Ascending aorta (tissue), 2 donors: Measurements from ENCODE around the gene MAPT. TPM values are rescaled to one million over a fixed set of nuclear protein-coding genes. Genes with fewer than 3 reads are reported as not detected.

ENCODE experiments used
- DNase-seq, 2 donors: peaks; one replicate each; pipeline ENCODE4 v3.0.0-alpha.2; 2019; ENCODE audit warnings: low spot score in 2 of 2
- H3K27ac ChIP-seq, 2 donors: fragments of 200-600 bp; sonication (generic); one replicate each; pipeline ENCODE4 v1.5.1; 2016 to 2017; ENCODE audit warnings: mild to moderate bottlenecking in 1 of 2
- H3K27me3 ChIP-seq: fragments of 200-600 bp; sonication (generic); one replicate; pipeline ENCODE4 v1.5.1; 2017
- H3K36me3 ChIP-seq, 2 donors: fragments of 200-600 bp; sonication (generic); one replicate each; pipeline ENCODE4 v1.5.1; 2016
- H3K4me1 ChIP-seq, 2 donors: fragments of 200-600 bp; sonication (generic); one replicate each; pipeline ENCODE4 v1.5.1; 2016 to 2017; ENCODE audit warnings: mild to moderate bottlenecking in 1 of 2
- H3K4me3 ChIP-seq, 2 donors: fragments of 200-600 bp; sonication (generic); one replicate each; pipeline ENCODE4 v1.5.1; 2016 to 2017; ENCODE audit warnings: mild to moderate bottlenecking in 1 of 2
- H3K9me3 ChIP-seq, 2 donors: fragments of 200-600 bp; sonication (generic); one replicate each; pipeline ENCODE4 v1.5.1; 2016
- intact Hi-C: fragments of 100-400 bp; cut with DNase I; formaldehyde crosslinking; loops from one replicate; pipeline ENCODE4 v1.15.1; 2023
- total RNA-seq: library from RNA; depleted of rRNA; stranded (reverse); fragments of >200 nt; gene quantifications from one replicate; pipeline ENCODE4 v1.1.0, GENCODE V29; 2016
- TF ChIP-seq, protein P1 (sequence below), 3 experiments: fragments of 200-600 bp in 2 of 3; fragments of 450-650 bp in 1 of 3; sonication (generic) in 2 of 3; IDR thresholded peaks; one replicate each; pipeline ENCODE4 v1.5.1; 2016 to 2019; ENCODE audit warnings: antibody characterized with exemption in 3 of 3, mild to moderate bottlenecking in 1 of 3, moderate library complexity in 1 of 3

Gene MAPT
- total RNA-seq, 1 donor from 2014 or later, result 0.32 TPM

DNA sequence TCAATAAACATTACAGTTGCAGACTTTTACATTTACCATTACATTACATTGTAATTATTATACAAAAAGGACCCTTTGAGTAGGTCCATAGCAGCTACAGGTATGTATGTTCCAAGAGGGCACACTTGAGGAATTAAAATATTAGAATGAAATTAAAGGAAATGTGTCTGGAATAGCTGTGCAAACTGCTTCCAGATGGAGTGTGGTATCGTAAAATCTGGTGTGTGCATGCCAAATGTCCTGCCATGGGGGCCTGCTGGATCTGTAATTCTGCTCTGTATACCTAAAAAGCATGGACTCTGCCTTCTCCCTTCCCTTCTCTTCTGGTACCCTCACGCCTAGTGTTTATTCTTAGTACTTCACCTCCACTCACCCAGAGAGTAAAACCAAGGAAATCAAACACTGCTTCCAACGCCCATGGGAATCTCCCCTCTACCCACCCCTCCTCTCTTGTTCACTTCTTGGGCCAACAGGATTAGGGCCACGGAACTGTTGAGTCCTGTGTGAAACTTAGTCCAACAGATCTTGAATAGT lies 143.4 kb downstream of the MAPT start:
- no peaks in the 10 kb centered on the region for H3K4me1 ChIP-seq
- H3K27ac ChIP-seq, result no peak overlapping the region
- no peaks in the 10 kb centered on the region for H3K27me3 ChIP-seq
- TF ChIP-seq, protein P1, sequence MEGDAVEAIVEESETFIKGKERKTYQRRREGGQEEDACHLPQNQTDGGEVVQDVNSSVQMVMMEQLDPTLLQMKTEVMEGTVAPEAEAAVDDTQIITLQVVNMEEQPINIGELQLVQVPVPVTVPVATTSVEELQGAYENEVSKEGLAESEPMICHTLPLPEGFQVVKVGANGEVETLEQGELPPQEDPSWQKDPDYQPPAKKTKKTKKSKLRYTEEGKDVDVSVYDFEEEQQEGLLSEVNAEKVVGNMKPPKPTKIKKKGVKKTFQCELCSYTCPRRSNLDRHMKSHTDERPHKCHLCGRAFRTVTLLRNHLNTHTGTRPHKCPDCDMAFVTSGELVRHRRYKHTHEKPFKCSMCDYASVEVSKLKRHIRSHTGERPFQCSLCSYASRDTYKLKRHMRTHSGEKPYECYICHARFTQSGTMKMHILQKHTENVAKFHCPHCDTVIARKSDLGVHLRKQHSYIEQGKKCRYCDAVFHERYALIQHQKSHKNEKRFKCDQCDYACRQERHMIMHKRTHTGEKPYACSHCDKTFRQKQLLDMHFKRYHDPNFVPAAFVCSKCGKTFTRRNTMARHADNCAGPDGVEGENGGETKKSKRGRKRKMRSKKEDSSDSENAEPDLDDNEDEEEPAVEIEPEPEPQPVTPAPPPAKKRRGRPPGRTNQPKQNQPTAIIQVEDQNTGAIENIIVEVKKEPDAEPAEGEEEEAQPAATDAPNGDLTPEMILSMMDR (IDR thresholded peaks at IDR 0.05), result no peak
- H3K9me3 ChIP-seq, result no peaks in the 10 kb centered on the region
- no peak overlapping the region for H3K4me3 ChIP-seq
- intact Hi-C loops, result loop anchor here (5.0 kb wide), 1 partner anchor 230 kb away; no protein-coding TSS in a partner anchor
- no peak for DNase-seq
- H3K36me3 ChIP-seq, result peaks cover 65 to 79% of the 10 kb centered on the region in 2 donors

DNA sequence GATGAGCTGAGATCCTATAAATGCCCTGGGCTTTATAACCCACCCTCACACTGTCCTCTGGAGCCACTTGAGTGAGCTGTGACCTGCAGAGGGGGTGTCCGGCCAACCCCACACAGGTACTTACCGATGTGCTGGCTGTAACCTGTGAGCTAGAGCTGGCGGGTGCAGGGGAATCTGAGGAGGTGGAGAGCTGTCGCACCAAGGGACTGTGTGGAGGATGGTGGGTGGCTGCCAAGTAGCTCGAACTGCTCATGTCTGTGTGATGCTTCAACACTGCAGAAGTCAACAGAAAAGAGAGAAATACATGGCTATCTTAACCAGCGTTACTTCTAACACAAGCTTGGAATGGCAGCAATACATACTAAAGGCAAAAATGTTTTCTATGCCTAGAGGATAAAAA lies 144.1 kb downstream of the MAPT start:
- no peaks in the 10 kb centered on the region for H3K9me3 ChIP-seq
- intact Hi-C loops, result loop anchor here (5.0 kb wide), 1 partner anchor 229 kb away; no protein-coding TSS in a partner anchor
- no peaks in the 10 kb centered on the region for H3K27me3 ChIP-seq
- no peak overlapping the region for H3K4me3 ChIP-seq
- no peak for DNase-seq
- TF ChIP-seq, protein P1 (IDR thresholded peaks at IDR 0.05), result no peak
- no peaks in the 10 kb centered on the region for H3K4me1 ChIP-seq
- H3K36me3 ChIP-seq, result peaks cover 59 to 78% of the 10 kb centered on the region in 2 donors
- H3K27ac ChIP-seq, result no peak overlapping the region

DNA sequence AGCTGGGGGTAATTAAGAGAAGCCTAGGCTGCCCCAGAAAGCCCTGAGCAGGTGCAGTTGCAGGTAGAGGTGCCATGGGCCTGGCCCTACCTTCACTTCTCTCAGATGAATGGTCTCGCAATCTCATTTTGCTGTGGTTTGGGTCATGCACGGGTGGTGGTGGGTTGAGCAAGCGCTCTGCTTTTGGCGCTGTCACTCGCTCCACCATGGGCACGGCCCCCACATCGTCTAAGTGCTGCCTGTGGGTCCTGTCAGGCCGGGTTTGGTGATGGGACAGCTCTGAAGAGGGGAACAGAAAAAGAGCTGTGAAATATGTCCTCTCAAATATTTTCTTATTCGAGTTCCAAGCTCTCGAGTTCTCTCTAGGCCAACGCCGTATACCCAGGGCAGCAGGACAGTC lies 144.6 kb downstream of the MAPT start:
- no peaks in the 10 kb centered on the region for H3K9me3 ChIP-seq
- peaks cover 54 to 73% of the 10 kb centered on the region in 2 donors for H3K36me3 ChIP-seq
- H3K4me1 ChIP-seq, result peaks cover 0 to under 1% of the 10 kb centered on the region in 2 donors
- TF ChIP-seq, protein P1 (IDR thresholded peaks at IDR 0.05), result no peak
- H3K27ac ChIP-seq, result no peak overlapping the region
- H3K4me3 ChIP-seq, result no peak overlapping the region
- intact Hi-C loops, result loop anchor here (5.0 kb wide), 1 partner anchor 228 kb away; no protein-coding TSS in a partner anchor
- DNase-seq, result no peak
- no peaks in the 10 kb centered on the region for H3K27me3 ChIP-seq

DNA sequence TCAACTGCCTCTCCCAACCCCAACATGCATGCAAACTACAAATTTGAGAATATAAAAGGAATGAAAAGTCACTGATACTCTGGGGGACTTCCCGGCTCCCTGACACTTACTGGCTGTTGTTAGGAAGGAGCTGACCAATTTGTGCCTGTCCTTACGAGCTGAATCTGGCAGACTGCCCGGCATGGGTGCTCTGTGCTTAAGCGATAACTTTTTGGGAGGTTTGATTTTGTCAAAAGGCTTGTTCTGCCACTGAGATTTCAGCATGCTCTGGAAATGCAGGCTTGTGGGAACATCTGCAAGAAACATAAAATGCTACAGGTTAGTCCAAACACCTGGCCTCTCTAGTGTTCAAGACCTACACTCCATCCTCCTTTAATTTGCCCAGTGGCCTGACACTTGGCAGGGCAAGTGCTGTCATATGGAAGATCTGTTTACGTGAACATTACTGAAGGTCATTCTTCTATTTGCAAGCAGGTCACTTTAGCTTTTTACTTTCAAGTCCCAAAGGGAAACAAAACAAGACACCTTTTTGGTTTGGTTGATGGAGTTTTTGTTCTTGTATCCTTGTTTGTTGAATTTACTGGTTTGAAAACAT lies 145.3 kb downstream of the MAPT start:
- TF ChIP-seq, protein P1 (IDR thresholded peaks at IDR 0.05), result no peak
- no peaks in the 10 kb centered on the region for H3K9me3 ChIP-seq
- peaks cover 46 to 66% of the 10 kb centered on the region in 2 donors for H3K36me3 ChIP-seq
- no peak overlapping the region for H3K4me3 ChIP-seq
- H3K27ac ChIP-seq, result no peak overlapping the region
- intact Hi-C loops, result loop anchor here (5.0 kb wide), 2 partner anchors 37 to 228 kb away; no protein-coding TSS in a partner anchor
- H3K4me1 ChIP-seq, result peaks cover 0 to 4% of the 10 kb centered on the region in 2 donors
- no peak for DNase-seq
- no peaks in the 10 kb centered on the region for H3K27me3 ChIP-seq

DNA sequence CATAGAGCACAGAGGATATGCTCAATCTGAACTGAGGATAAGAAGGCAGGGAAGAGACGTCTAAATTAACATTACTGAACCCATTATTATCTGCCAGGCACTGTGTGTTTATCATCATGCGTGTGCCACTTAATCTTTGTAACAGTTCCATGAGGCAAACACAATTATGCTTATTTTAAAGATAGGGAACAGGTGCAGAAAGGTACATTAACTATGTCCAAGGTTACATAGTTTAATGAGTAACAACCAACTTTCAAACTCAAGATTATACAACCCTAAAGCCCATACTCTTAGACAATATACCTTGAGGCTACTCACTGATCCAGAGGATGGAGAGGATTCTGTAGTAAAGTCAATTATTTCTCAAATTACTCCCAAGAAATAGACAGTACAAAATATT lies 147.9 kb downstream of the MAPT start:
- H3K27ac ChIP-seq, result no peak overlapping the region
- TF ChIP-seq, protein P1 (IDR thresholded peaks at IDR 0.05), result no peak
- peaks cover 0 to 4% of the 10 kb centered on the region in 2 donors for H3K4me1 ChIP-seq
- H3K9me3 ChIP-seq, result no peaks in the 10 kb centered on the region
- peaks cover 25 to 62% of the 10 kb centered on the region in 2 donors for H3K36me3 ChIP-seq
- no peak for DNase-seq
- intact Hi-C loops, result loop anchor here (5.0 kb wide), 1 partner anchor 40 kb away; no protein-coding TSS in a partner anchor
- no peak overlapping the region for H3K4me3 ChIP-seq
- H3K27me3 ChIP-seq, result no peaks in the 10 kb centered on the region
